ENCODE data around the gene RSPH9. TPM values are rescaled to one million over a fixed set of nuclear protein-coding genes. Genes with fewer than 3 reads are reported as not detected.

Gene RSPH9
- total RNA-seq, 3 donors from 2014 or later = not detected

DNA sequence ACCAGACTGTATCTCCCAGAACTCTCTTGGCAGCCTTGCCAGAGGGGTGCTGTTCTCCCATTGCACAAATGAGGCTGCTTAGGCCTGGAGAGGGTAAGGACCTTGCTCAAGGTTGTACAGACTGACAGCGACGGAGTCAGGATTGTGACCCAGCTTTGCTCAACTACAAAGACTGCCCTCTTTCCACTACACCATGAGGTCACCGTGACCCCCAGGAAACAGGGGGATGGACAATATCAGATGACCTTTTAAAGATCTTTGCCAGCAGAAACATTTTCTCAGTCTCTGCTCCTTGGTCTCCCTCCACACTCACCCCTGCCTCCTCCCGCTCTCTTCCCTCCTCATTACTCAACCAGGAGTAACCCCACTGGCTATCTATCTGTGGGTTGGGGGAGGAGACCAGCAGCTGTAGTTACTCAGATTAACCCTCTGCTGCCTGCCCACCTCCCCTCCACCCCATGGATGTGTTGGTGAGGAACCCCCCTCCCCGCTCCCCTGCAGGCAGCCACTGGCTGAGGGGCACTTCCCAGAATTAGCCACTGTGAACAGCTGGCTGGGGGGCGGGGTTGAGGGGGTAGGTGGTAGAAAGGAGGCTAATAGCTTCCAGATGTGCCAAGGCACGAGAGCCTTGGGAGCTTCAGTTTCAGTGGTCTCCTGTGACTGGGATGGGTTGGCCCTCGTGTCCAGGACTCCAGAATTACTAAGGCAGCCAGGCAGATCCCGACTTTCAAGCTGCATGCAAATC lies 69.6 kb downstream of the RSPH9 start:
- no peak for DNase-seq
- Mint-ChIP-seq H3K4me3 (no peak overlapping the region), H3K4me1 (ENCODE audit: low read depth) (peaks cover 2% of the 10 kb centered on the region), H3K27me3 (ENCODE audit: low read depth) (peaks cover 19% of the 10 kb centered on the region), H3K36me3 (ENCODE audit: insufficient read depth) (no peaks in the 10 kb centered on the region), H3K9me3 (no peaks in the 10 kb centered on the region)
- ATAC-seq = no peak

DNA sequence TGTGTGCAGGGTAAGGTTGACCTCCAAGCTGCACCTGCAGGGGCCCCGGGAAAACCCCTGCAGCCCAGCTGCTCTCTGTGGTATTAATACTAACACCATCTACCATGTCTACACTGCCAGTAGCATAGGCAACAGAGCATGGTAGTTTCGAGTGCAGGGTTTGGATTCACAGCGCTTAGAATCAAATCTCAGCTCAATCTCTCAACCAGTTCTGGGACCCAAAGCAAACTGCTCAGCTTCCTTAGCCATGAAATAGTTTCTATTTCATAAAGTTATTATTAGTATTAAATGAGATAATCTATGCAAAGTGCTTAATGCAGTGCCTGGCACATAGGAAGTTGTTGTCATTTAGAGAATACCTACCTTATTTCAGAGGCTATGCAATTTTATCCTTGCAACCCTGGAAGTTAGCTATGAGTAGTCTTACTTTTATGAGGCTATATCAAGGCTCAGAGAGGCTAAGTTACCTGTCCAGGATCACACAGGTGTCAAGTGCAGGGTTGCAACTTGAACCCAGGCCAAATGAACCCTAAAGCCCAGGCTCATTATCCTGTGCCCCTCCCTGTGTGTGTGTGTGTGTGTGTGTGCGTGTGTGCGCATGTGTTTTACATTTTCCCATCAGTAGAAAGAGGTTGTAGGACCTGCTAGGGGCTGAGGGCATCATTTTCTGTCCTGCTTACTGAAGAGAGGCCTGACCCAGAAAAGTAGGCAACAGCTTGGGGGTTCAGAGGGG lies 70.4 kb downstream of the RSPH9 start:
- Mint-ChIP-seq H3K27me3 (ENCODE audit: low read depth) (peaks cover 19% of the 10 kb centered on the region), H3K36me3 (ENCODE audit: insufficient read depth) (no peaks in the 10 kb centered on the region), H3K4me1 (ENCODE audit: low read depth) (no peaks in the 10 kb centered on the region), H3K9me3 (no peaks in the 10 kb centered on the region), H3K4me3 (no peak overlapping the region)
- DNase-seq (no peak), ATAC-seq (no peak)

DNA sequence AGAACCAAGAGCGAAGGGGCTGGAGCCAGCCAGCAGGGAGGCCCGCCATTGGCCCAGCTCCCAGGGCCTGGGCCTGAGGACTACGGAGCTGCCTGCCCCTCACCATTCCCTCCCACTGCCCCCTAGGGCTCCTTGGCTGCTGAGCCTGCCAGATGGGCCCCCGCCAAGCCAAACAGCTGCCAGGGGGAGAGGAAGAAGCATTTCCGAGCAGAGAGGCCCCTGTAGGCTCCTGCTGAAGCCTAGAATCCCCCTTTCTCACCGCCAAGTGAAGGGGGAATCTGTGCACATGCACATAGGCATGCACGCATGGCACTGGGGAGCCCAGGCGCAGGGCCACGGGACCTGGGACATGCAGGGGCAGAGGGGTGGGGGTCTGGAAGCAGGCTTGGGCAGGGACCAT lies 71.3 kb downstream of the RSPH9 start:
- ATAC-seq (no peak), DNase-seq (no peak)
- Mint-ChIP-seq H3K27me3 (ENCODE audit: low read depth) (peaks cover 15% of the 10 kb centered on the region), H3K4me3 (no peak overlapping the region), H3K9me3 (no peaks in the 10 kb centered on the region), H3K4me1 (ENCODE audit: low read depth) (no peaks in the 10 kb centered on the region), H3K36me3 (ENCODE audit: insufficient read depth) (no peaks in the 10 kb centered on the region)

DNA sequence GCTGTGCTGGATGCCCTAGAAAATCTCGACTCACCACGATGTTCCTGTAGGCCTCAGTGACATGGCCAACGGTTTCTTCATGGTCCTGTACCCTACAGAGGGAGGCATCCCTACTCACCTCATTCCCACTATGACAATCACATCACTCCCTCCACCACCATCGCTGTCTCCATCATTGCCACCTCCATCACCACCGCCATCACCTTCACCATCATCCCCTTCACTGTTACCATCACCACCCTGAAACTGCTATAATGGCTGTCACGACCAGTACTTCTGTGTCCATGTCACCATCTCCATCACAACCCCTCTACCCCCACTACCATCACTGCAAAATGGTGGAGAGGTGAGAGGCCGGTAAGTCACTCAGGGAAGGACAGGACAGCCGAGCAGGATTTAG lies 72.6 kb downstream of the RSPH9 start:
- Mint-ChIP-seq H3K4me1 (ENCODE audit: low read depth) (no peaks in the 10 kb centered on the region), H3K9me3 (no peaks in the 10 kb centered on the region), H3K36me3 (ENCODE audit: insufficient read depth) (no peaks in the 10 kb centered on the region), H3K4me3 (no peak overlapping the region), H3K27me3 (ENCODE audit: low read depth) (peaks cover 9% of the 10 kb centered on the region)
- ATAC-seq (no peak), DNase-seq (no peak)

DNA sequence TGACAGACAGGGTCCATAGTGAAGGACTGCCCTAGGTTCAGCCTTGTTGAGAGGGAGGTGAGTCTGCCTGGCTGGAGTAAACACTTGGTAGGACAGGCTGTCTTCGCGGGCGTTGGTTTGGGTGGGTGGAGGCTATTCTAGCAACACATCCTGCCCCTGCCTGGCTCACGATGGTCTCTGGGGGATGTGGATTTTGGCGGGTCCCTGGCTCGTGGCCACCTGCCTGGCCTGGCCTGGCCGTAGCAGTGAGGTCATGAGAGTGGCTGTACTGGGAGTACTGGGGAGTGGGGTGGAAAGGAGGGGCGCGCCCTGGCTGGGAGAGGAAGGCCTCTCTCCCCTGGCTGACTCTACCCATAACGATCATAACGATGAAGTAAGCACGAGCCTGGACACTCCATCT lies 73.0 kb downstream of the RSPH9 start:
- Mint-ChIP-seq H3K4me3 (no peak overlapping the region), H3K9me3 (no peaks in the 10 kb centered on the region), H3K4me1 (ENCODE audit: low read depth) (no peaks in the 10 kb centered on the region), H3K27me3 (ENCODE audit: low read depth) (peaks cover 9% of the 10 kb centered on the region), H3K36me3 (ENCODE audit: insufficient read depth) (no peaks in the 10 kb centered on the region)
- DNase-seq = no peak
- ATAC-seq = no peak

DNA sequence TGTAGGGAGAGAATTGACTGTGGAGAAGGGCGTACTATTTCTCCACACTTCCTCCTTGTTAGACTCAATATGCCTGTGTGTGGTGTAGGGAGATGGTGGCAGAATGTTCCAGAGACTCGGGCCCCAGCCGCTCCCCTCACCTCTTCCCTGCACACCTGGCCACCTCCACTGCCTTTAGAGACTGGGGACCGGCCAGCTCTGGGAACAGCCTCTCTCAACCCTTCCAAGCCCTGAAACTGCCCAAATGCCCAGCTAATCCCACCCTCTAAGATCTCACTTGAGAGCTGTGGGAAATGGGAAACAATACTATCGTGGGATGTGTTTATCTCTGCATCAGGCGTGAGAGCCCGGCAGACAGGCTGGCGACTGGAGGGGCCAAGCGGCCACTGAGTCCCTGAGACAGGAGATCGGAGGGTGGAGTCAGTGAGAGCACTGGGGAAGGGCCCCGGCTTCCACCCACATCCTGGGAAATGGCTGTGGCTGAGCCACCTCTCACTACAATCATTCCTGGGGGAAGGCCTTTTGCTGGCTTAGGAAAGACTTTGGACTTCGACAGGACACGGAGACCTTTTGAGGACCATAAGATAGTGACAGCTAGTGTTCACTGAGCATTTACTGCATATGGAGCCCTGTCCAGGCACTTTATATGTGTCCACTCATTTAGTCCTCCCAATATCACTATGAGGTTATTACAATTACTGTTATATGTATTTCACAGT lies 73.7 kb downstream of the RSPH9 start:
- H3K9me3 Mint-ChIP-seq = no peaks in the 10 kb centered on the region
- no peak for ATAC-seq
- H3K27me3 Mint-ChIP-seq (ENCODE audit: low read depth) = peaks cover 9% of the 10 kb centered on the region
- peaks cover 2% of the 10 kb centered on the region for H3K4me1 Mint-ChIP-seq (ENCODE audit: low read depth)
- H3K4me3 Mint-ChIP-seq = no peak overlapping the region
- H3K36me3 Mint-ChIP-seq (ENCODE audit: insufficient read depth) = no peaks in the 10 kb centered on the region
- DNase-seq = no peak

DNA sequence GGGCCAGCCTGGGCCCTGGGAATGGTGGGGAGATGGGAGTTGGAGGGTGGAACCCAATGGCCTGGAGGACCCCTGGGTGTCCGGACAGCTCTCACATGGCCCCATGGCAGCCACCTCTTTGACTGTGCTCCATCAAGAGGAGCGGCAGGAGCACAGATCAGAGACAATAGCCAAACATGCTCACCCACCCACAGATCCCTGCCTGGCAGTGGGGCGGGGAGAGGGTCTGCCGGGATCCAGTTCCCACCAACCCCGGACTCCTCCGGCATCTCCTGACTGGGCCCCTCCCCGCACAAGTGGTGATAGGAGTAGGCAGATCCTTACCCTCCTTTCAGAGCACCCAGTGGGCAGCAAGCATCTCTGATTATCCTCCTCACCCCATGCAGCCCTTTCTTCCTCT lies 74.7 kb downstream of the RSPH9 start:
- peaks cover 11% of the 10 kb centered on the region for H3K4me1 Mint-ChIP-seq (ENCODE audit: low read depth)
- no peak for ATAC-seq
- H3K27me3 Mint-ChIP-seq (ENCODE audit: low read depth) = peaks cover 6% of the 10 kb centered on the region
- no peak overlapping the region for H3K4me3 Mint-ChIP-seq
- H3K36me3 Mint-ChIP-seq (ENCODE audit: insufficient read depth) = no peaks in the 10 kb centered on the region
- H3K9me3 Mint-ChIP-seq = no peaks in the 10 kb centered on the region
- DNase-seq = no peak

DNA sequence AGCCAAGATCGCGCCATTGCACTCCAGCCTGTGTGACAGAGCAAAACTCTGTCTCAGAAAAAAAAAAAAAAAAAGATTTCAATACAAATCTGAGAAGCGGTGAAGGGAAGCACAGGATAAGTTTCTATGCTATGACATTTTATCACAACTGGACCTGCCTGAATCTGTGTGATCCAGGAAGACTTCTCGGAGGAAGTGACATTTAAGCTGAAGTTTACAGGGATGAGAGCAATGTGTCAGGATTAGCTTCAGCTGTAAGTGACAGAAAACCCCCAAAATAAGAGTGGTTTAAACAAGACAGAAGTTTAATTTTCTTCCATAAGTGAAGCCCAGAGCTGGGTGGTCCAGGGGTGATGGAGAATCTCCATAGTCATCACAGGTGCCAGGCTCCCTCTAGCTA lies 76.2 kb downstream of the RSPH9 start:
- Mint-ChIP-seq H3K4me3 (no peak overlapping the region), H3K36me3 (ENCODE audit: insufficient read depth) (no peaks in the 10 kb centered on the region), H3K27me3 (ENCODE audit: low read depth) (peaks cover 3% of the 10 kb centered on the region), H3K9me3 (no peaks in the 10 kb centered on the region), H3K4me1 (ENCODE audit: low read depth) (peaks cover 25% of the 10 kb centered on the region)
- DNase-seq (no peak), ATAC-seq (no peak)

Other genes with a start within 250 kb of the RSPH9 start
- gene ABCC10, start 217.5 kb upstream of the RSPH9 start, total RNA-seq = 10 to 100 TPM; 24.2 to 30.1 (median 26.5) TPM
- gene DLK2, start 189.5 kb upstream of the RSPH9 start, total RNA-seq = 1 to 10 TPM; 5.0 to 9.0 (median 6.7) TPM
- 10 to 100 TPM; 45.5 to 52.8 (median 46.2) TPM for gene TJAP1, start 167.5 kb upstream of the RSPH9 start, total RNA-seq
- gene LRRC73, start 134.7 kb upstream of the RSPH9 start, total RNA-seq = under 1 TPM; 0.16 to 0.47 (median 0.20) TPM
- 10 to 100 TPM; 33.3 to 40.9 (median 35.4) TPM for gene YIPF3, start 128.1 kb upstream of the RSPH9 start, total RNA-seq
- gene POLR1C, start 127.9 kb upstream of the RSPH9 start, total RNA-seq = 100 to 1,000 TPM; 192 to 231 (median 200) TPM
- gene XPO5, start 69.0 kb upstream of the RSPH9 start, total RNA-seq = 100 to 1,000 TPM; 116 to 140 (median 120) TPM
- 10 to 100 TPM; 15.7 to 22.8 (median 18.8) TPM for gene POLH, start 68.9 kb upstream of the RSPH9 start, total RNA-seq
- 10 to 100 TPM; 37.3 to 50.3 (median 39.1) TPM for gene GTPBP2, start 15.8 kb upstream of the RSPH9 start, total RNA-seq
- 10 to 100 TPM; 32.1 to 32.7 (median 32.3) TPM for gene MAD2L1BP, start 9.2 kb upstream of the RSPH9 start, total RNA-seq
- gene MRPS18A, start 42.8 kb downstream of the RSPH9 start, total RNA-seq = 10 to 100 TPM; 70.0 to 75.1 (median 72.7) TPM
- gene VEGFA, start 125.2 kb downstream of the RSPH9 start, total RNA-seq = 10 to 100 TPM; 28.9 to 44.6 (median 31.8) TPM